Tibial nerve (tissue), 4 donors: ENCODE measurements around the gene ZNF775. TPM values are rescaled to one million over a fixed set of nuclear protein-coding genes. Genes with fewer than 3 reads are reported as not detected.

Source experiments
- DNase-seq, 2 donors: peaks; one replicate each; pipeline ENCODE4 v3.0.0-alpha.2; 2019; ENCODE audit warnings: low spot score in 2 of 2
- H3K27ac ChIP-seq, 4 donors: fragments of 200-600 bp; sonication (generic) in 3 of 4; one replicate each; pipeline ENCODE4 v1.5.1; 2017 to 2019; ENCODE audit warnings: mild to moderate bottlenecking in 1 of 4
- H3K27me3 ChIP-seq, 2 donors: fragments of 200-600 bp; sonication (generic) in 1 of 2; one replicate each; pipeline versions ENCODE4 v1.5.1 to v1.6.0; 2017 to 2019
- H3K36me3 ChIP-seq, 3 donors: fragments of 200-600 bp; sonication (generic); one replicate each; pipeline ENCODE4 v1.5.1; 2018 to 2019
- H3K4me1 ChIP-seq, 4 donors: fragments of 200-600 bp; sonication (generic) in 3 of 4; one replicate each; pipeline ENCODE4 v1.5.1; 2017 to 2019
- H3K4me3 ChIP-seq, 4 donors: fragments of 200-600 bp; sonication (generic) in 3 of 4; one replicate each; pipeline ENCODE4 v1.5.1; 2017 to 2019; ENCODE audit warnings: mild to moderate bottlenecking in 1 of 4, moderate library complexity in 1 of 4
- H3K9me3 ChIP-seq, 4 donors: fragments of 200-600 bp; sonication (generic) in 3 of 4; one replicate each; pipeline ENCODE4 v1.5.1; 2017 to 2019
- CTCF ChIP-seq, 5 experiments: fragments of 200-600 bp in 3 of 5; fragments of 450-650 bp in 2 of 5; sonication (generic) in 3 of 5; IDR thresholded peaks; one replicate each; pipeline ENCODE4 v1.5.1; 2016 to 2019; ENCODE audit warnings: antibody characterized with exemption in 5 of 5, mild to moderate bottlenecking in 3 of 5, moderate library complexity in 2 of 5
- EP300 ChIP-seq, 2 donors: sonication (generic); formaldehyde crosslinking; IDR thresholded peaks; one replicate each; pipeline ENCODE4 v1.6.1; 2017; ENCODE audit warnings: antibody characterized with exemption in 2 of 2, mild to moderate bottlenecking in 1 of 2
- POLR2A ChIP-seq, 2 donors: fragments of 450-650 bp; IDR thresholded peaks; one replicate each; pipeline ENCODE4 v1.6.1; 2017; ENCODE audit warnings: antibody characterized with exemption in 2 of 2, mild to moderate bottlenecking in 2 of 2, moderate library complexity in 2 of 2
- WGBS, 2 donors: methylation state at CpG; one replicate each; pipeline ENCODE4 v1.1.5; 2018; 5-methylcytosine and 5-hydroxymethylcytosine counted together
- total RNA-seq, 4 donors: library from RNA; depleted of rRNA; stranded (reverse); fragments of >200 nt; gene quantifications; one replicate each; pipeline ENCODE4 v1.1.0, GENCODE V29; 2016

ZNF775 gene
- total RNA-seq, 4 donors from 2014 or later, result 5.9 to 14.3 (median 11.6) TPM

GRCh38 chr7:150417863-150418262 lies 38.7 kb downstream of the ZNF775 start:
- H3K4me1 ChIP-seq, result peaks cover 0 to 8% (median 0%) of the 10 kb centered on the region in 4 donors
- peaks cover 0 to 1% (median 0%) of the 10 kb centered on the region in 3 donors for H3K36me3 ChIP-seq
- no peak overlapping the region for H3K4me3 ChIP-seq
- H3K27me3 ChIP-seq, result no peaks in the 10 kb centered on the region
- DNase-seq, result no peak
- 91 to 95% methylated on average over 6 of the region's 6 CpGs for WGBS, 2 donors
- TF ChIP-seq POLR2A (IDR thresholded peaks at IDR 0.05) (no peak), EP300 (IDR thresholded peaks at IDR 0.05) (no peak)
- H3K9me3 ChIP-seq, result no peaks in the 10 kb centered on the region
- H3K27ac ChIP-seq, result no peak overlapping the region

GRCh38 chr7:150420242-150420641 lies 41.1 kb downstream of the ZNF775 start:
- H3K4me3 ChIP-seq, result no peak overlapping the region
- no peak for TF ChIP-seq CTCF (IDR thresholded peaks at IDR 0.05)
- TF ChIP-seq EP300 (IDR thresholded peaks at IDR 0.05), result no peak
- TF ChIP-seq POLR2A (IDR thresholded peaks at IDR 0.05), result no peak
- no peak for DNase-seq
- no peak overlapping the region for H3K27ac ChIP-seq
- H3K9me3 ChIP-seq, result no peaks in the 10 kb centered on the region
- peaks cover 0 to 8% (median 0%) of the 10 kb centered on the region in 4 donors for H3K4me1 ChIP-seq
- whole genome bisulfite sequencing, 2 donors, result 81 to 89% methylated on average over 2 of the region's 2 CpGs
- no peaks in the 10 kb centered on the region for H3K36me3 ChIP-seq
- no peaks in the 10 kb centered on the region for H3K27me3 ChIP-seq

GRCh38 chr7:150420987-150421674 lies 42.0 kb downstream of the ZNF775 start:
- Histone ChIP-seq H3K27ac (no peak overlapping the region), H3K27me3 (no peaks in the 10 kb centered on the region), H3K4me1 (peaks cover 0 to 8% (median 0%) of the 10 kb centered on the region in 4 donors), H3K4me3 (no peak overlapping the region), H3K9me3 (no peaks in the 10 kb centered on the region), H3K36me3 (no peaks in the 10 kb centered on the region)
- no peak for TF ChIP-seq EP300 (IDR thresholded peaks at IDR 0.05)
- TF ChIP-seq CTCF (IDR thresholded peaks at IDR 0.05), result peak; percentile 74 to 93 (median 86)
- DNase-seq, result peak; percentile 69 to 91
- 15 to 18% methylated on average over 27 of the region's 27 CpGs for WGBS, 2 donors

GRCh38 chr7:150421831-150422230 lies 42.7 kb downstream of the ZNF775 start:
- Histone ChIP-seq H3K4me3 (no peak overlapping the region), H3K27ac (no peak overlapping the region), H3K4me1 (peaks cover 0 to 8% (median 0%) of the 10 kb centered on the region in 4 donors), H3K27me3 (no peaks in the 10 kb centered on the region), H3K9me3 (no peaks in the 10 kb centered on the region), H3K36me3 (no peaks in the 10 kb centered on the region)
- WGBS, 2 donors, result 80 to 81% methylated on average over 17 of the region's 17 CpGs
- TF ChIP-seq POLR2A (IDR thresholded peaks at IDR 0.05), result no peak
- no peak for TF ChIP-seq CTCF (IDR thresholded peaks at IDR 0.05)
- no peak for TF ChIP-seq EP300 (IDR thresholded peaks at IDR 0.05)
- DNase-seq, result no peak

GRCh38 chr7:150425670-150426069 lies 46.5 kb downstream of the ZNF775 start:
- no peak for TF ChIP-seq POLR2A (IDR thresholded peaks at IDR 0.05)
- TF ChIP-seq EP300 (IDR thresholded peaks at IDR 0.05), result no peak
- TF ChIP-seq CTCF (IDR thresholded peaks at IDR 0.05), result no peak
- H3K4me3 ChIP-seq, result no peak overlapping the region
- H3K9me3 ChIP-seq, result no peaks in the 10 kb centered on the region
- no peak for DNase-seq
- H3K36me3 ChIP-seq, result no peaks in the 10 kb centered on the region
- no peak overlapping the region for H3K27ac ChIP-seq
- WGBS, 2 donors, result 62 to 65% methylated on average over 4 of the region's 4 CpGs
- H3K4me1 ChIP-seq, result peaks cover 0 to 7% (median 0%) of the 10 kb centered on the region in 4 donors
- no peaks in the 10 kb centered on the region for H3K27me3 ChIP-seq
